Endothelial cell (in vitro differentiated cells): ENCODE results near the gene SDCCAG8. TPM values are rescaled to one million over a fixed set of nuclear protein-coding genes. Genes with fewer than 3 reads are reported as not detected.

Experiments used
- DNase-seq: peaks from one replicate; pipeline ENCODE4 v3.0.0; 2021; ENCODE audit warnings: low spot score
- H3K27ac Mint-ChIP-seq: one replicate; pipeline ENCODE4 v1.8.0; 2021; ENCODE audit warnings: mixed read lengths, inconsistent platforms; ENCODE audit not compliant: unreplicated experiment
- H3K27me3 Mint-ChIP-seq: one replicate; pipeline ENCODE4 v1.8.0; 2021; ENCODE audit warnings: mild to moderate bottlenecking, moderate library complexity, mixed read lengths, inconsistent platforms; ENCODE audit not compliant: unreplicated experiment
- H3K36me3 Mint-ChIP-seq: one replicate; pipeline ENCODE4 v1.8.0; 2021; ENCODE audit warnings: mild to moderate bottlenecking, low read depth, mixed read lengths, inconsistent platforms; ENCODE audit not compliant: unreplicated experiment
- H3K4me1 Mint-ChIP-seq: one replicate; pipeline ENCODE4 v1.8.0; 2021; ENCODE audit warnings: mild to moderate bottlenecking, mixed read lengths, inconsistent platforms; ENCODE audit not compliant: unreplicated experiment
- H3K4me3 Mint-ChIP-seq: one replicate; pipeline ENCODE4 v1.8.0; 2021; ENCODE audit warnings: mild to moderate bottlenecking, mixed read lengths, inconsistent platforms; ENCODE audit not compliant: unreplicated experiment
- H3K9me3 Mint-ChIP-seq: one replicate; pipeline ENCODE4 v1.8.0; 2021; ENCODE audit warnings: mixed read lengths, inconsistent platforms; ENCODE audit not compliant: unreplicated experiment
- total RNA-seq: library from RNA; stranded (reverse); fragmentation: NEBNext Ultra II Directional; extraction: Animal tissue kit (Norgen Biotek cat#: 25700); gene quantifications from one replicate; pipeline ENCODE4 v1.2.1, GENCODE V29; 2021; ENCODE audit not compliant: unreplicated experiment
- TF ChIP-seq, protein P1 (sequence below): fragments of 200-600 bp; sonication (generic); IDR thresholded peaks from one replicate; pipeline ENCODE4 v1.5.0; 2021; ENCODE audit warnings: antibody characterized with exemption; ENCODE audit not compliant: unreplicated experiment

SDCCAG8 gene
- total RNA-seq, 1 donor from 2014 or later, result 41.9 TPM

DNA sequence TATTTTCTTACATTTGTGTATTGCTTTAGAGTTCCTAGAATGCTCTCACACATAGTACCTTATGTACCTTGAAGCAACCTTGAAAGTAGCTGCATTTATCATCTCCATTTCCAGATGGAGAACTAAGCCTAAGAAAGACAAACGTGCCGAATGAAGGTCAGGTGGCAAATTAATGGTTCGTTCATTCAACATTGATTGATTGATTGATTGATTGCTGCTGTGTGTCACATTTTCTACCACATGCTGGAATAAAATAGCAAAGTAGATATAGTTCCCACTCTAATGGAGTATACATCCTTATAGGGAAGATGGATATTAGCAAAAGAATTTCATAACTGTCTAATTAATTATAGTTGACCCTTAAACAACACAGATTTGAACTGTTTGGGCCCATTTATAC is 172.2 kb downstream of the SDCCAG8 start:
- Mint-ChIP-seq H3K27me3 (no peaks in the 10 kb centered on the region), H3K9me3 (no peaks in the 10 kb centered on the region), H3K36me3 (peaks cover 4% of the 10 kb centered on the region), H3K4me1 (no peaks in the 10 kb centered on the region), H3K27ac (no peak overlapping the region), H3K4me3 (no peak overlapping the region)
- DNase-seq, result no peak
- TF ChIP-seq, protein P1, sequence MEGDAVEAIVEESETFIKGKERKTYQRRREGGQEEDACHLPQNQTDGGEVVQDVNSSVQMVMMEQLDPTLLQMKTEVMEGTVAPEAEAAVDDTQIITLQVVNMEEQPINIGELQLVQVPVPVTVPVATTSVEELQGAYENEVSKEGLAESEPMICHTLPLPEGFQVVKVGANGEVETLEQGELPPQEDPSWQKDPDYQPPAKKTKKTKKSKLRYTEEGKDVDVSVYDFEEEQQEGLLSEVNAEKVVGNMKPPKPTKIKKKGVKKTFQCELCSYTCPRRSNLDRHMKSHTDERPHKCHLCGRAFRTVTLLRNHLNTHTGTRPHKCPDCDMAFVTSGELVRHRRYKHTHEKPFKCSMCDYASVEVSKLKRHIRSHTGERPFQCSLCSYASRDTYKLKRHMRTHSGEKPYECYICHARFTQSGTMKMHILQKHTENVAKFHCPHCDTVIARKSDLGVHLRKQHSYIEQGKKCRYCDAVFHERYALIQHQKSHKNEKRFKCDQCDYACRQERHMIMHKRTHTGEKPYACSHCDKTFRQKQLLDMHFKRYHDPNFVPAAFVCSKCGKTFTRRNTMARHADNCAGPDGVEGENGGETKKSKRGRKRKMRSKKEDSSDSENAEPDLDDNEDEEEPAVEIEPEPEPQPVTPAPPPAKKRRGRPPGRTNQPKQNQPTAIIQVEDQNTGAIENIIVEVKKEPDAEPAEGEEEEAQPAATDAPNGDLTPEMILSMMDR, result no peak

DNA sequence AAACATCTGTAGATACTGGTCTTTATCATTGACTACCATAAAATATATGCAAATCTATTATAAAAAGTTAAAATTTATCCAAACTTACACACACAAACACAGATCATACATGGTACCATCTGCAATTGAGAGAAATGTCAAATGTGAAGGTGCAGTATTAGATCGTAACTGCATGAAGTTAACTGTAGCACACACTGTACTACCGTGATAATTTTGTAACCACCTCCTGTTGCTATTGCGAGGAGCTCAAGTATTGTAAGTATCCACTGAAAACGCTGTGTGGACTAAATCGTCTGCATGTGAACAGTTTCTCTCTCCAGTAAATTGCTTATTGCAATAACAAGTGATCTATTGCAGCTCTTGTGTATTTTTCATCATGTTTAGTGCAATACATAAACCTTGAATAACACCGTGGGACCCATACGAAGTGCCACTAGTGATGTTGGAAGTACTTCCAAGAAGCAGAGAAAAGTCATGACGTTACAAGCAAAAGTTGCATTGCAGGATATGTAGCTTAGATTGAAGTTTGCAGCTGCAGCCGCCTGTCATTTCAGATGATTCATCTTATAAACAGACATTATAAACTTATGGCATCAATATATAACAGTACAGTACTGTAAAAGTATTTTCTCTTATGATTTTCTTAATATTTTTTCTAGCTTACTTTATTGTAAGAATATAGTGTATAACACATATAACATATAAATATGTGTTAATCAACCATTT is 172.9 kb downstream of the SDCCAG8 start:
- peaks cover 4% of the 10 kb centered on the region for H3K36me3 Mint-ChIP-seq
- TF ChIP-seq, protein P1, result no peak
- H3K9me3 Mint-ChIP-seq, result no peaks in the 10 kb centered on the region
- no peaks in the 10 kb centered on the region for H3K4me1 Mint-ChIP-seq
- H3K27me3 Mint-ChIP-seq, result no peaks in the 10 kb centered on the region
- no peak for DNase-seq
- no peak overlapping the region for H3K4me3 Mint-ChIP-seq
- no peak overlapping the region for H3K27ac Mint-ChIP-seq

DNA sequence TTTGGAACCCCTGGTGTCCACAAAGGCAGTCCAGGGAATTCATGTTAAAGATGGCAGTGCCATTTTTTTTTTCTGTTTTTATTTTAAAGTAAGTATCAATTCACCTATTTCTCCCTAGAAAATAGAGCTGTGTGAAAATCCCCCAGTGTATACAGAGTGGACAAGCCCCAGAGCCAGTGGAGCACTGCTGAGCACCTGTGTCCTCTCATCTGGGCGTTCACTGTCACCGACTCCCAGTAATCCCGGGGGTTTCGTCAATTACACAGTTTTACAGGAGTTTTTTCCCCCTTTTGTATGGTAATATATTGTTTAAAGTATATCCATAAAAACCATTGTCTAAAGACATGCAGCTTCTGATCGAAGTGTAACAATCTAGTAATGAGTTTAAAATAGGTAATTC is 175.8 kb downstream of the SDCCAG8 start:
- Mint-ChIP-seq H3K4me1 (no peaks in the 10 kb centered on the region), H3K27ac (no peak overlapping the region), H3K9me3 (no peaks in the 10 kb centered on the region), H3K27me3 (no peaks in the 10 kb centered on the region), H3K4me3 (no peak overlapping the region), H3K36me3 (peaks cover 4% of the 10 kb centered on the region)
- TF ChIP-seq, protein P1, result no peak
- DNase-seq, result no peak

DNA sequence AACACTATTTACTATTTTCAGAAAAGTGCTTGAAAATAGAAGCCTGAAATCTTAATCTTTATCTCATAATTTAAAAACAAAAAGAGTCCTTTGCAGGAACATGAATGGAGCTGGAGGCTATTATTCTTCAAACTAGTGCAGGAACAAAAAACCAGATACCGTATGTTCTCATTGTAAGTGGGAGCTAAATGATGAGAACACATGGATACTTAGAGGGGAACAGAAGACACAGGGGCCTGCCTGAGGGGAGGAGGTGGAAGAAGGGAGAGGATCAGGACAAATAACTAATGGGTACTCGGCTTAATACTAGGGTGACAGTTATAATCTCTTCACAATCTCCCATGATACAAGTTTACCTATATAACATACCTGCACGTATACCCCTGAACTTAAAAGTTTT is 176.3 kb downstream of the SDCCAG8 start:
- DNase-seq, result no peak
- Mint-ChIP-seq H3K27me3 (no peaks in the 10 kb centered on the region), H3K36me3 (peaks cover 4% of the 10 kb centered on the region), H3K27ac (no peak overlapping the region), H3K4me1 (no peaks in the 10 kb centered on the region), H3K4me3 (no peak overlapping the region), H3K9me3 (no peaks in the 10 kb centered on the region)
- TF ChIP-seq, protein P1, result no peak

DNA sequence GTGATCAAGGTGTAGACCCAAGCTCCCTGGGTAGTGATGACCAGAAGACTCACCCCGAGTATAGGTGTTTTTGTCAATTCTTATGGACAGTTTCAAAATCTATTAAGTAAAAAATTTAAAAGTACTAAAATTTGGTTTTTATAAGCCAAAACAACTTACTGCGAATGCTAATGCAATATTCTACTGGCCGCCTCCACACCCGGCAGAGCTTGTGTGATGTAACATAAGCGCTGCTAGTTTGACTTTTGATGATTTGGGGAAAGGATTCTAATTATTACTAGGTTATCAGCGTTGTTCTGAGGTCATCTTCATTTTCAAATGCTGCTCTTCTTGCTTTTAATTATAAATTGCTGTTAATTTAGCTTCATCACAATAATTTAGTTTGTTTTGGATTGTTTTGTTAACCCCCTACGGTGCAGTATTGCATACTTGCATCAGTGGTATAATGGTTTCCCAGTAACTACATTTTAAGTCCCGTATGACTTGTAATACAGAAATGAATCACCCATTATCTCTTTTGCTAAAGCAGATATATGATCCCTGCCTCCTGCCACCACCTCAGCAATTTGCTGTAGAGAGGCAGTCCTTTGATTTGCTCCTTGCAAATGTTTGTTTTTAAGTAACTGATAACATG is 178.0 kb downstream of the SDCCAG8 start:
- peaks cover 4% of the 10 kb centered on the region for H3K36me3 Mint-ChIP-seq
- no peak for DNase-seq
- peaks cover 5% of the 10 kb centered on the region for H3K4me1 Mint-ChIP-seq
- TF ChIP-seq, protein P1, result no peak
- no peaks in the 10 kb centered on the region for H3K27me3 Mint-ChIP-seq
- H3K4me3 Mint-ChIP-seq, result no peak overlapping the region
- no peak overlapping the region for H3K27ac Mint-ChIP-seq
- no peaks in the 10 kb centered on the region for H3K9me3 Mint-ChIP-seq
